Neural cell (in vitro differentiated cells): ENCODE data around the gene C6orf141.

Experiments
- CTCF ChIP-seq: fragments of 450-650 bp; IDR thresholded peaks from 2 replicates; pipeline ENCODE4 v1.5.1; 2014; ENCODE audit warnings: antibody characterized with exemption, mild to moderate bottlenecking, moderate library complexity; ENCODE audit not compliant: poor library complexity, severe bottlenecking
- EP300 ChIP-seq: fragments of 450-650 bp; conservative IDR thresholded peaks from 2 replicates; pipeline ENCODE4 v1.6.1; 2014; ENCODE audit warnings: antibody characterized with exemption, mild to moderate bottlenecking, moderate library complexity; ENCODE audit not compliant: poor library complexity, severe bottlenecking
- EZH2 ChIP-seq: fragments of 200-600, 300-800 bp; shearing (Covaris generic), sonication (generic); IDR thresholded peaks from 2 replicates; pipeline ENCODE4 v1.6.1; 2014; ENCODE audit warnings: antibody characterized with exemption, low read length, borderline replicate concordance, mild to moderate bottlenecking; ENCODE audit not compliant: insufficient read depth, poor library complexity, severe bottlenecking
- POLR2AphosphoS5 ChIP-seq: IDR thresholded peaks from 2 replicates; pipeline ENCODE4 v1.6.1; 2012
- RAD21 ChIP-seq: fragments of 450-650 bp; conservative IDR thresholded peaks from 2 replicates; pipeline ENCODE4 v1.6.1; 2014; ENCODE audit warnings: antibody characterized with exemption, mild to moderate bottlenecking, moderate library complexity
- SMC3 ChIP-seq: fragments of 450-650 bp; conservative IDR thresholded peaks from 2 replicates; pipeline ENCODE4 v1.6.1; 2014; ENCODE audit warnings: antibody characterized with exemption, mild to moderate bottlenecking, moderate library complexity; ENCODE audit not compliant: poor library complexity
- TAF1 ChIP-seq: IDR thresholded peaks from 2 replicates; pipeline ENCODE4 v1.6.1; 2012; ENCODE audit warnings: low read depth
- TF ChIP-seq, protein P1 (sequence below): IDR thresholded peaks from 2 replicates; pipeline ENCODE4 v1.6.1; 2012; ENCODE audit warnings: borderline replicate concordance

GRCh38 chr6:49549691-49550491 is 577 bp upstream of the C6orf141 start:
- TF ChIP-seq CTCF (no peak), EZH2 (no peak), SMC3 (no peak), EP300 (no peak), POLR2AphosphoS5 (no peak), TAF1 (no peak), RAD21 (no peak)
- TF ChIP-seq, protein P1, sequence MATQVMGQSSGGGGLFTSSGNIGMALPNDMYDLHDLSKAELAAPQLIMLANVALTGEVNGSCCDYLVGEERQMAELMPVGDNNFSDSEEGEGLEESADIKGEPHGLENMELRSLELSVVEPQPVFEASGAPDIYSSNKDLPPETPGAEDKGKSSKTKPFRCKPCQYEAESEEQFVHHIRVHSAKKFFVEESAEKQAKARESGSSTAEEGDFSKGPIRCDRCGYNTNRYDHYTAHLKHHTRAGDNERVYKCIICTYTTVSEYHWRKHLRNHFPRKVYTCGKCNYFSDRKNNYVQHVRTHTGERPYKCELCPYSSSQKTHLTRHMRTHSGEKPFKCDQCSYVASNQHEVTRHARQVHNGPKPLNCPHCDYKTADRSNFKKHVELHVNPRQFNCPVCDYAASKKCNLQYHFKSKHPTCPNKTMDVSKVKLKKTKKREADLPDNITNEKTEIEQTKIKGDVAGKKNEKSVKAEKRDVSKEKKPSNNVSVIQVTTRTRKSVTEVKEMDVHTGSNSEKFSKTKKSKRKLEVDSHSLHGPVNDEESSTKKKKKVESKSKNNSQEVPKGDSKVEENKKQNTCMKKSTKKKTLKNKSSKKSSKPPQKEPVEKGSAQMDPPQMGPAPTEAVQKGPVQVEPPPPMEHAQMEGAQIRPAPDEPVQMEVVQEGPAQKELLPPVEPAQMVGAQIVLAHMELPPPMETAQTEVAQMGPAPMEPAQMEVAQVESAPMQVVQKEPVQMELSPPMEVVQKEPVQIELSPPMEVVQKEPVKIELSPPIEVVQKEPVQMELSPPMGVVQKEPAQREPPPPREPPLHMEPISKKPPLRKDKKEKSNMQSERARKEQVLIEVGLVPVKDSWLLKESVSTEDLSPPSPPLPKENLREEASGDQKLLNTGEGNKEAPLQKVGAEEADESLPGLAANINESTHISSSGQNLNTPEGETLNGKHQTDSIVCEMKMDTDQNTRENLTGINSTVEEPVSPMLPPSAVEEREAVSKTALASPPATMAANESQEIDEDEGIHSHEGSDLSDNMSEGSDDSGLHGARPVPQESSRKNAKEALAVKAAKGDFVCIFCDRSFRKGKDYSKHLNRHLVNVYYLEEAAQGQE = no peak
